PC-3 (cell line): ENCODE measurements around the gene SMIM10.

Source experiments
- EZH2 ChIP-seq: fragments of 300-600 bp; sonication (generic); IDR thresholded peaks from one replicate; pipeline ENCODE4 v1.6.1; 2017; ENCODE audit warnings: antibody characterized with exemption, mild to moderate bottlenecking, low read length; ENCODE audit not compliant: unreplicated experiment
- EZH2phosphoT487 ChIP-seq: fragments of 300-600 bp; sonication (generic); IDR thresholded peaks from 2 replicates; pipeline ENCODE4 v1.6.1; 2018; ENCODE audit warnings: mild to moderate bottlenecking, antibody characterized with exemption, low read length, borderline replicate concordance
- TF ChIP-seq, protein P1 (sequence below): fragments of 300-600 bp; sonication (generic); conservative IDR thresholded peaks from 2 replicates; pipeline ENCODE4 v1.5.1; 2017; ENCODE audit warnings: antibody characterized with exemption, low read depth, mild to moderate bottlenecking, low read length

GRCh38 chrX:135000516-135000915, 9.7 kb downstream of the SMIM10 start:
- TF ChIP-seq, protein P1, sequence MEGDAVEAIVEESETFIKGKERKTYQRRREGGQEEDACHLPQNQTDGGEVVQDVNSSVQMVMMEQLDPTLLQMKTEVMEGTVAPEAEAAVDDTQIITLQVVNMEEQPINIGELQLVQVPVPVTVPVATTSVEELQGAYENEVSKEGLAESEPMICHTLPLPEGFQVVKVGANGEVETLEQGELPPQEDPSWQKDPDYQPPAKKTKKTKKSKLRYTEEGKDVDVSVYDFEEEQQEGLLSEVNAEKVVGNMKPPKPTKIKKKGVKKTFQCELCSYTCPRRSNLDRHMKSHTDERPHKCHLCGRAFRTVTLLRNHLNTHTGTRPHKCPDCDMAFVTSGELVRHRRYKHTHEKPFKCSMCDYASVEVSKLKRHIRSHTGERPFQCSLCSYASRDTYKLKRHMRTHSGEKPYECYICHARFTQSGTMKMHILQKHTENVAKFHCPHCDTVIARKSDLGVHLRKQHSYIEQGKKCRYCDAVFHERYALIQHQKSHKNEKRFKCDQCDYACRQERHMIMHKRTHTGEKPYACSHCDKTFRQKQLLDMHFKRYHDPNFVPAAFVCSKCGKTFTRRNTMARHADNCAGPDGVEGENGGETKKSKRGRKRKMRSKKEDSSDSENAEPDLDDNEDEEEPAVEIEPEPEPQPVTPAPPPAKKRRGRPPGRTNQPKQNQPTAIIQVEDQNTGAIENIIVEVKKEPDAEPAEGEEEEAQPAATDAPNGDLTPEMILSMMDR = no peak
- TF ChIP-seq EZH2phosphoT487 (no peak), EZH2 (no peak)
